NCI-H226 (cell line): Measurements from ENCODE around the gene UGT3A2.

Experiments
- DNase-seq: peaks from one replicate; pipeline ENCODE4 v3.0.0-alpha.2; 2015

Gene UGT3A2

DNA sequence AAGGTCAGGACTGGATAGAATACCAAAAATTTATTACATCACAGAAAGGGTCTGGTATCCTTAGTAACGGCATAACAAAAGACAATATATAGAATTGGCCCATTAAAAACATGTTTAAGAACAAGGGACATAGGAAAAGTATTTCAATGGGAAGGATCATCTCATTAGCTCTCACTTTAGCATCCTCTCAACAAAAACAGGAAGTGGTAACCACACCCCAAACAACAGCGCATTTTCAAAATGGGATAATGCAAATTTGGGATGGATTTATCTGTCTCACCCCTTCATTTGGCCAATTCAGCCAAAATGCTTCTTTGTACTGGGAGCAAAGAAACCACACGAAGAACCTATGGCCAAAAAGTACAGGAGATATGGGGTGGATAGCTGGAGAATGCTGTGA, 65.7 kb downstream of the UGT3A2 start:
- DNase-seq = no peak

DNA sequence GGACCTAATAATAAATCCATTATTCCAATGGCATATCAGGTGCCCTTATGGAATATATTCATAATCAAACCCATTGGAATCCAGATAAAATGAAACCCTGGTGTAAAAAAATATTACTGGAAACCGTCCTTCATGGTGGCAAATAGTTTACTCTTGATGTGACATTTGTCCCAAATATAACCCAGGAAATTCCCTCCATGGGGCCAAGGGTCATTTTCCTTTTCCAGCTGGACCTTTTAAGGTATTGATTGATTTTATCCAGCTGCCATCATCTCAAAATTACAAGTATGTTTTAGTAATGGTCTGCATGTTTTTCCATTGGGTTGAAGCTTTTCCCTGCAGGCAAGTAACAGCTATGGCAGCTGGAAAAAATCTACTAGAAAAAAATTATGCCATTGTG, 67.1 kb downstream of the UGT3A2 start:
- no peak for DNase-seq

DNA sequence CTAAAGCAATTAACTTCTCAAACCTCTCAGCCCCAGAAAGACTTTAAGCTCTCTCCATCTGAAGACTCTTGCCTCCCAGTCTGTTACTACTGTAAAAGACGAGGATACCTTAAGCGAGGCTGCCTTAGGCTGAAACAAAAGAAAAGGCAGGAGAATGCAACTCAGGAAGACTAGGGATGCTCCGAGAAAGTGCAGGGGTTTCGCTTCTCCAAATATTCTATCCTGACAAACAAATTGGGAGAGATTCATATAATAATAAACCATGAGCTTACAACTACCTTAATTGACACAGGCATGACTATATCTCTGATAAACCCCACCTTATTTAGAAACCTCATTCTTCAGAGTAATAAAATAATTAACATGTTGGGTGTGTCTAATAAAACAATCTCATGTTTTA, 70.6 kb downstream of the UGT3A2 start:
- DNase-seq = no peak

DNA sequence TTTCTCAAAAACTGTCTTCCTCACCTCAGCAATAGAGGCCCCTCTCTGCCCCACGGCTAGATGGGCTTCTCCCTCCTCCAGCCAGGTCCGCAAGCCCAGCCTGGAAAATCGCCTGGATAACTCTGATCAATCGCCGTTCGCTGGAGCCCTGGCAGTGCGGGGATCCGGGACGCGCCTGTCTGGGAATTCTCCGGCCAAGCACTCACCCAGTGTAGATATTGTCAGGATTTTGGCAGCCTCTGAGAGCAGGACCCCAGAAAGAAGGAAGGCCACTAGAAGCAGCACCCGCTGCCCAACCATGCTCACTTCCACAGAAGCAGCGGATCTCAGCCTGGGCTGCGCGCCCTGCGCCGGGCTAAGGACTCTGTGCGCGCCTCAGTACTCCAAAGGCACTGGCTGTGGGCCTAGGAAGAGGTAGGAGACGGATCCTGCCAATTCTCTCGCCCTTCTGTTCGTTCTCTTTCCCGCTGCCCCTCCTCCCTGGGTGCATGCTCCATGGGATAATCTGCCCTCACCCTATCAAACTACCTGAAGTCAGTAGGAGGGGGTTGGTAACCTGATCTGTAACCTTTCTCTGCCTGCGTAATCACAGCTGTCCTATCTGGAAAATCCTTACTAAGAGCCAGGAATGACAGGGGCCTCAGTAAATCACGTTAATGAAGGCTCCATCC, 75.6 kb downstream of the UGT3A2 start, which contains the start of gene UGT3A1:
UGT3A1 (minus strand) TSS at position 450 of the 671 bp plus-strand sequence; CDS start at position 300, 150 bp downstream.
- no peak for DNase-seq

DNA sequence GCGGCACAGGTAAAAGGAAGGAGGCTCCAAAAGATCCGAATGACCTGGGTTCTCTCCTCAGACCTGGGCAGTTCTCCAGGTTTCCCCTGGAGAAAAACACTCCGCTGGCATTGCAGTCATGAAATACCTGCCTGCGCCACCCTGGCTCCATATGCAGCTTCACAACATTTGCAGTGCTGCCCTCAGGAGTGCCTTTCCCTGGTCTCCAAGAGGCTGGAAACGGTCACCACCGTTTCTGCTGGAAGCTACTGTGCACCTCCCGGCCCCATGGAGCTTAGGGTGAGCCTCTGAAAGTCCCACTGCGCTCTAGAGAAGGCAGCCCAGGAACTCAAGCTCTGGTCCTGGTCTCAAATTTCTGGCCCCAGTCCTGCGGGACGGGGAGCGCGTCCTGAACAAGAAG, 76.2 kb downstream of the UGT3A2 start:
- DNase-seq = no peak

GRCh38 chr5:35988529-35988928, 78.2 kb downstream of the UGT3A2 start:
- no peak for DNase-seq

DNA sequence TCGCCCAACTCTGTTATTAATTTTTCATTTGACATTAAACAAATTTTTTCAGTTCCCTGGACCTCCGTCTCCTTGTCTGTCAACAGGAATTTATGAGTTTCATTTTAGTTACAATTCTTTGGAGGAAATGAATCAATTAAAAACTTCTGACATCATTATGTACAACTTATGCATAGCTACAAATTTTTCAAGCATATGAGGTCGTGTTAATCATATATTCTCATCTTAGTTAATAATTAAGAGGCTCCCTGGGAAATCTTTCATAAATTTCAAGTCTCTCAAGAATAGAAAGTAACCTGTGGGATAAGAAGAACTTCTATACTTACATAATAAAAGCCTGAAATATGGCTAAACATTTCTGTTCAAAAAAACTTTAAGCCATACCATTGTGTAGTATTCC, 78.9 kb downstream of the UGT3A2 start:
- DNase-seq = no peak
